ENCODE results near the gene FLII. TPM values are rescaled to one million over a fixed set of nuclear protein-coding genes. Genes with fewer than 3 reads are reported as not detected.

Gene FLII
- total and polyA plus RNA-seq, 2 experiments from 2014 or later: 175 to 373 TPM

- TF ChIP-seq ZNF462 (CRISPR knock-in tag; IDR thresholded peaks at IDR 0.05): no peak
- TF ChIP-seq EZH2 (IDR thresholded peaks at IDR 0.05; ENCODE audit: low read depth, unreplicated experiment): no peak
- TF ChIP-seq CREB1 (CRISPR knock-in tag; IDR thresholded peaks at IDR 0.05; ENCODE audit: low read depth): no peak
Observed at GRCh38 chr17:18234853-18235380, 23.6 kb downstream of the FLII start (continued).

GRCh38 chr17:18233803-18234518, 24.6 kb downstream of the FLII start:
- Mint-ChIP-seq H3K36me3 (ENCODE audit: low read depth) (peaks cover 32% of the 10 kb centered on the region), H3K4me3 (no peak overlapping the region), H3K9me3 (no peaks in the 10 kb centered on the region), H3K27me3 (ENCODE audit: insufficient read depth, low read depth, poor library complexity) (peaks cover 3% of the 10 kb centered on the region), H3K4me1 (peaks cover 4% of the 10 kb centered on the region; the same call in 1 of the 3 replicates), H3K27ac (no peak overlapping the region)
- Histone ChIP-seq H3K27me3 (ENCODE audit: insufficient read depth) (no peaks in the 10 kb centered on the region), H3K4me2 (no peak overlapping the region), H3K4me1 (ENCODE audit: insufficient read depth) (no peaks in the 10 kb centered on the region), H3F3A (replicated peaks; ENCODE audit: low read depth) (no peaks in the 10 kb centered on the region), H4K20me1 (replicated peaks; ENCODE audit: insufficient read depth) (peaks cover 4% of the 10 kb centered on the region), H2AFZ (no peak overlapping the region), H3K27ac (ENCODE audit: low read depth) (no peak overlapping the region), H3K4me3 (no peak overlapping the region), H3K79me2 (replicated peaks; ENCODE audit: insufficient read depth) (peaks cover 27% of the 10 kb centered on the region), H3K9me2 (ENCODE audit: insufficient read depth) (no peaks in the 10 kb centered on the region), H3K36me3 (ENCODE audit: insufficient read depth) (0 out of 2 replicates have a peak, but pooled peaks cover 3% of the 10 kb centered on the region)
- DNase-seq (ENCODE audit: low spot score) (no peak), ATAC-seq (no peak)
- TF ChIP-seq ETS1 (IDR thresholded peaks at IDR 0.05) (no peak), JUNB (IDR thresholded peaks at IDR 0.05; ENCODE audit: unreplicated experiment) (no peak), EZH2 (IDR thresholded peaks at IDR 0.05; ENCODE audit: low read depth, unreplicated experiment) (no peak), POLR2AphosphoS5 (IDR thresholded peaks at IDR 0.05; ENCODE audit: low read depth) (no peak), ZNF331 (CRISPR knock-in tag; IDR thresholded peaks at IDR 0.05; ENCODE audit: low read depth) (no peak), CREB1 (CRISPR knock-in tag; IDR thresholded peaks at IDR 0.05; ENCODE audit: low read depth) (no peak), EZH2phosphoT487 (IDR thresholded peaks at IDR 0.05; ENCODE audit: unreplicated experiment) (no peak)
